Pulmonary artery endothelial cell (primary cell): Measurements from ENCODE around the gene IRAK2. TPM values are rescaled to one million over a fixed set of nuclear protein-coding genes. Genes with fewer than 3 reads are reported as not detected.
A peak's percentile ranks its signal among the peaks of the same experiment; 100 is the strongest.
"Not testable (repeated sequence)": the region's sequence is repeated elsewhere in the genome, so short reads cannot be mapped to it uniquely, and the experiment has no call there.

Experiments used
- DNase-seq: peaks from one replicate; pipeline ENCODE4 v3.0.0-alpha.2; 2011; ENCODE audit warnings: low read depth, low spot score
- total RNA-seq: library from RNA; depleted of rRNA; stranded (reverse); fragments of >200 nt; gene quantifications from 2 replicates; pipeline ENCODE4 v1.2.3, GENCODE V29; 2014

Gene IRAK2
- total RNA-seq, 1 donor from 2014 or later, result 29.4 TPM

DNA sequence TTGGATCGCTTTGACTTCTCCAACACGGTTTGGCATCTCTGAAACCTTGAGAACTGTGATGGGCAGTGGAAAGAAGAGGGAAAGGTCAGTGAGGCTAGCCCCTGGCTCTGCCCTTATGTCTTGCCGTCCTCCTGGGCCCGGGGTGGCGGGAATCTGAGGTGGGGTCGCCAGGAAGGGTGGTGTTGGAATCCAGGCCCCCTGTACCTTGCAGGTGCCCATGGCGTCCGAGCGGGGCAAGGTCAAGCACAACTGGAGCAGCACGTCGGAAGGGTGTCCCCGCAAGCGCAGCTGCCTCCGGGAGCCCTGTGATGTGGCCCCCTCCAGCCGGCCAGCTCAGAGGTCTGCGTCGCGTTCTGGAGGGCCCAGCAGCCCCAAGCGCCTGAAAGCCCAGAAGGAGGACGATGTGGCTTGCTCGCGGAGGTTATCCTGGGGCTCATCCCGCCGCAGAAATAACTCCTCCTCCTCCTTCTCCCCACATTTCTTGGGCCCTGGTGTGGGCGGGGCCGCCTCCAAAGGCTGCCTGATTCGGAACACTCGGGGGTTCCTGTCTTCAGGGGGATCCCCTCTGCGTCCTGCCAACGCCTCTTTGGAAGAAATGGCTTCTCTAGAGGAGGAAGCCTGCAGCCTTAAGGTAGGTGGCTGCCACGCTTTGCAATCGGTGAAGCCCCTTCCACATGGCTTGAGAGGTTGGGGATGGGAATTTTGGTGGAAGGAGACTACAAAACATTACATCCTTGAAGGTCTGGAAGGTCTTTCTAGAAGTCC lies 84.4 kb downstream of the IRAK2 start:
- no peak for DNase-seq

- DNase-seq, result no peak
Measured at GRCh38 chr3:10249833-10250232, 85.1 kb downstream of the IRAK2 start.

DNA sequence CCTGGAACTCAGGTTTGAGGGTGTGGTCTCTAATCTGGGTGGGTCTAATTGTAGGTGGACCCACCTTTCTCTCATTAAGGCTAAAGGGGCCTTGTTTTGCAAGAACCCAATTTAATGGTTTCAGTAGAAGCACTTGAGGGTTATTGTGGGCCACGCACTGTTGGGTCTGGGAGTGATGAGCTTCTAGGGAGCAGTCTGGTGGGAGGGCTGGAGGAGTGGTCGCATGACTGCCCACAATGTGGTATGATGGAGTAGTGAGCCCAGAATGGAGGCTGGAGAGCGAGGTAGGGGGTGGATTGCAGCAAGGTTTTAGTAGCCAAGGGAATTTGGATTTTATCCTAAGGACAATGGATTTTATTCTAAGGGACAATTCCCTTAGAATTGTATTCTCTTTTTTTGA lies 86.3 kb downstream of the IRAK2 start:
- no peak for DNase-seq

DNA sequence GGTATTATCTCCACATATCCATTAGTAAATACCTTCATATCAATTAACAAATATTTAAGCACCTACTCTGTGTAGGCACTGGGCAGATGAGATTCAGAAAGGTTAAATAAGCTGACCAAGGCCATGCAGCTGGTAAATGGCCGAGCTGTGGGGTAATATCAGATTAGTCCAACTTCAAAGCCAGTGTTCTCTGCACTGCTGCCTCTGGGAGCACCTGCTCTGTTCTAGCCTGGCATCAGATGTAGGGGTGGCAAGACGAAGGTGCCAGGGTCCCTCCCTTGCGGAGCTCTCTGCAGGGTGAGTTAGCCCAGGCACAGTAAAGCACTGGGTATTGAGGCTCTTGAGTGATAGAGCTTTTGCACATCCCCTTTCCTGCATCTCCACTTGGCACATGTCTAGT lies 89.0 kb downstream of the IRAK2 start:
- no peak for DNase-seq

DNA sequence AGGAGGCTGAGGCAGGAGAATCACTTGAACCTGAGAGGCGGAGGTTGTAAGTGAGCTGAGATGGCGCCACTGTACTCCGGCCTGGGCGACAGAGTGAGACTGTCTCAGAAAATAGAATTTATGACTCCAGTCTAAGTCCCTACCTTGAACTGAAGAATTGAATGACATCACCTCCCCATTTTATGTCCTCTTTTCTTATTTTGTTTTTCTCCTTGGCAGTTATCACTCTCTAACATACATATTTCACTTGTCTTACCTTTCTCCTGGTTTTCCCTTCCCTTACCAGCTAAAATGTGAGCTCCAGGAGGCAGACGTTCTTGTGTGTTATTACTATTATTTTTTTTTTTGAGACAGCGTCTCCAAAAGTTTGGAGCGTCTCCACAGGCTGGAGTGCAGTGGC lies 91.1 kb downstream of the IRAK2 start:
- DNase-seq, result no peak

GRCh38 chr3:10259036-10259435 lies 94.3 kb downstream of the IRAK2 start:
- DNase-seq, result no peak

DNA sequence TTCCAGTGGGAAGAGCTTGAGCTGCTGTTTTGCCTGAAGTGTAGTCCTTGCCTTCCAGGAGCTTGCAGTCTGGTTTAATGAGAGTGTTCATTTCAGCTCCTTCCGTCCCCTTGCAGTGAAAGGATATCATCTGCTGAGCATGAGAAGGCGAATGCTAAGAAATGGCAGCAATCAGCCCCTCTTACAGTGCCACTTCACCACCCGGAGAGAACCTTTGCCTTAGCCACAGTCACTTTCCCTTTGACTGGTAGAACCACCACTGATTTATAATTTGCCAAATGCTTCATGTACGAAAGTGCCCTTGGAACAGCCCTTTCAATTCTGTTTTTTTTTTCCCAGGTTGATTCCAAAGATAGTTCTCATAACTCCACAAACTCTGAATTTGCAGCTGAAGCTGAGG lies 95.1 kb downstream of the IRAK2 start:
- DNase-seq, result no peak

DNA sequence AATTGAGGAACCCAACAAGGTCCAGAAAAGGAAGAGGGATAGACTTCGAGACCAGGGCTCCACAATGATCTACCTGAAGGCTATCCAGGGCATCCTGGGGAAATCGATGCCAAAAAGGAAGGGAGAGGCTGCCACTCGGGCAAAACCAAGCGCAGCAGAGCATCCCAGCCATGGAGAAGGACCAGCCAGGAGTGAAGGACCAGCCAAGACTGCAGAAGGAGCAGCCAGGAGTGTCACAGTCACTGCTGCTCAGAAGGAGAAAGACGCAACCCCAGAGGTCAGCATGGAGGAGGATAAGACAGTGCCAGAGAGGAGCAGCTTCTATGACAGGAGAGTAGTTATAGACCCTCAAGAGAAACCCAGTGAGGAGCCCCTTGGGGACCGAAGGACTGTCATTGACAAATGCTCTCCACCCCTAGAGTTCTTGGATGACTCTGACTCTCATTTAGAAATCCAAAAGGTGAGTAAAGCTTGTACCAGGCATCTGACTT lies 95.5 kb downstream of the IRAK2 start:
- no peak for DNase-seq

GRCh38 chr3:10262027-10262426 lies 97.3 kb downstream of the IRAK2 start:
- no peak for DNase-seq

DNA sequence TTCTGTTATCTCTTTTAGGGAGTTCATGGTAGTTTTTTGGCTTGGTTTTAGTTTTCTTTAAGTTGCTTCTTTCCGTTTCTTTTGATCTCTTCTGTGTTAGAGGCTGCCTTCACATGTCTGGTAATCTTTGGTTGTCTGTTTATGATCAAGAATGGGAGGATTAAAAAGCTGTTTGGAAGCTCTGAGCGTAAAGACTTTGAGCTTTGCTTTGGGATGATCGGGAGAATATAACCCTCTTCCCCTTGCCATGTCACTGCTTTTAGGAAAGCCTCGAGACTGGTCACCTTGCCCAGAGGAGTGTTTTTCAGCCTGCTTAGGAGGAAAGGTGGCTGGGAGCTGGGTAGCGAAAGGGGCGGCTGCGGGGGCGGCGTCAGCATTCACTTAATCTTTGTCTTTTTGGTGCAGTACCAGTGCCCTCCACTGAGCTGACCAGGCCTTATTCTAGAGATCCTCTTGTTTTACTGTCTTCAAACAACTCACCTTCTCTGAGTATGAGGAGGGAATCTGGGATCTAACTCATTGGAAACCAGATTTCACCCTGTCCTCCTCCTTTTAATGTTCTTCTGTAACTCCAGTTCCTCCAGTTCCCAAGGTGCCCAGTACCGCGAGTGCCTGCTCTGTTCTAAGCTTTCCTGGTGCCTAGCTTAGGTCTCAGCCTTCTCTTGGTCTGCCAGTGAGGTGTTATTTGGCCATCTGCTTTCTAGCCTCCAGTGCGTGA lies 99.1 kb downstream of the IRAK2 start:
- DNase-seq, result no peak

DNA sequence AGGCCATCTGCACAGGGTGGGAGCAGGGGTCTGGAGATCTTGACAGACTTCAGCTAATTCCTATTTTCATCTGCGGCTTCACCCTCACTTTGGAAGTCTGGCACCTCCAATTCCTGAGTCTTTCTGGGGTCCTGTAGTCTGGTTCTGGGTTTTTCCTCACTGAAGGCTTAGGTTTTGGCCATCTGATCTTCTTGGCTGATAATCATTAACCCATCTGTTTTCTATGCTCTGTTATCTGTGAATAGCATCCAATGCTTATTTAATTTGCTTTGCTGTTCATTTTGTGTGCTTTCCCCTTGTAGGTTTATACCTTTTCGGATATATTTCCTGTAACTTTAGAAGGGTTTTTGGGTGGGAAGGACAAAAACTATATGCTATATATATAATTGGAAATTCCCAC lies 101.1 kb downstream of the IRAK2 start:
- no peak for DNase-seq

DNA sequence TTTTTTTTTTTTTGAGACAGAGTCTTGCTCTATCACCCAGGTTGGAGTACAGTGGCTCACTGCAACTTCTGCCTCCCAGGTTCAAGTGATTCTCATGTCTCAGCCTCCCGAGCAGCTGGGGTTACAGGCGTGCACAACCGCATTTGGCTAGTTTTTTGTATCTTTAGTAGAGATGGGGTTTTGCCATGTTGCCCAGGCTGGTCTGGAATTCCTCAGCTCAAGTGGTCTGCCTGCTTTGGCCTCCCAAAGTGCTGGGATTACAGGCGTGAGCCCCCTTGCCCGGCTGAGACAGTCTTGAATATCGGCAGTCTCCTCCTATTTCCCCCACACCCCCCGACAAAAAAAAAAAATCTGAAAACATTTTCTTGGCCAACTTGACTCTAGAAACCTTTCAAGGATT lies 102.2 kb downstream of the IRAK2 start:
- not testable (repeated sequence) for DNase-seq

GRCh38 chr3:10268116-10268515 lies 103.4 kb downstream of the IRAK2 start:
- peak; percentile 15 for DNase-seq

DNA sequence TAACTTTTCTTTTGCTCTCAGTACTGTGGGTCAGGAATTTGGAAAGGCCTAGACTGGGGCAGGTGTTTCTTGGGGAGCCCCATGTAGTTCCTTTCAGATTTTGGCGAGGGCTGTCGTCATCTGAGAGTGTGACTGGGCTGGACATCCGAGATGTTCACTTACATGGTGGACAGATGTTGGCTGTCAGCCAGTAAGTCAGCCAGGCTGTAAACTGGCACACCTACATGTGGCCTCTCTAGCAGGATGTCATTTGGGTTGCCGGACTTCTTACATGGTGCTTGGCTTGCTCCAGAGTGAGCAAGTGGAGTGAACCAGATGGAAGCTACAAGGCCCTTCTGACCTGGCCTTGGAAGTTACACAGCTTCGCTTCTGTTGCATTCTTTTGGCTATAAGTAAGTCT lies 104.2 kb downstream of the IRAK2 start:
- DNase-seq, result no peak

DNA sequence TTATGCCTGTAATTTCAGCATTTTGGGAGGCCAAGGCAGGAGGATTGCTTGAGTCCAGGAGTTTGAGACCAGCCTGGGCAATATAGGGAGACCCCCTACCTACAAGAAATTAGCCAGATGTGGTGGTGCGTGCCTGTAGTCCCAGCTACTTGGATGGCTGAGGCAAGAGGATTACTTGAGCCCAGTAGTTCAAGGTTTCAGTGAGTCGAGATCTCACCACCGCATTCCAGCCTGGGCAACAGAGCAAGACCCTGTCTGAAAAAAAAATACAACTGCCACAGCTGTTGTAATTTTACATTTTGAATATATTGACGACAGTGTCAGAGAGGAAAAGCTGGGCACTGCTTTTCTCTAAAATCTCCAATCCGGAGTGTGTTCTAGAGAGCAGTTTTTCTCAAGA lies 104.7 kb downstream of the IRAK2 start:
- DNase-seq, result no peak

DNA sequence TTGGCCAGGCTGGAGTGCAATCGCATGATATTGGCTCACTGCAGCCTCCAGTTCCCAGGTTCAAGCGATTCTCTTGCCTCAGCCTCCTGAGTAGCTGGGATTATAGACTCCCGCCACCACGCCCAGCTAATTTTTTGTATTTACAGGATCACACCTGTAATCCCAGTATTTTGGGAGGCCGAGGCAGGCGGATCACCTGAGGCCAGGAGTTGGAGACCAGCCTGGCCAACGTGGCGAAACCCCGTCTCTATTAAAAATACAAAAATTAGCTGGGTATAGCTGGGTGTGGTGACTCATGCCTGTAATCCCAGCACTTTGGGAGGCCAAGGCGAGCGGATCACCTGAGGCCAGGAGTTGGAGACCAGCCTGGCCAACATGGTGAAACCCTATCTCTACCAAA lies 107.8 kb downstream of the IRAK2 start:
- not testable (repeated sequence) for DNase-seq

DNA sequence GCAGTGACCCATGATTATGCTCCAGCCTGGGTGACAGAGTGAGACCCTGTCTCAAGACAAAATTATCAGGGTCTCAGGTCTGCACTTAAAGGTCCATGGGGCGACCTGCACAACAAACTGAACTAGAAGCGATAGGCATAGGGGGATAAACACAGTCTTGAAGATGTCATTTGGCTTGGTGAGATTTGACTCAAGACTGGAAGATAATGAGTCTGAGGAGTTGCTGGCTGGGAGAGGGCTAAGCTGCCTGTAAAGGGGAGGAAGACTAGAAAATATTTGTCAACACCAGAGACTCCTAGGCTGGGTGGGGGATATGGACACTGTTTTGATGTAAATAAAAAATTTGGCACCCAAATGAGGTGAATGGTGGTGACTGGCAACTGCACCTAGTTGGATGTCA lies 108.3 kb downstream of the IRAK2 start:
- DNase-seq, result no peak

- no peak for DNase-seq
Measured at GRCh38 chr3:10273702-10274305, 109.1 kb downstream of the IRAK2 start.

DNA sequence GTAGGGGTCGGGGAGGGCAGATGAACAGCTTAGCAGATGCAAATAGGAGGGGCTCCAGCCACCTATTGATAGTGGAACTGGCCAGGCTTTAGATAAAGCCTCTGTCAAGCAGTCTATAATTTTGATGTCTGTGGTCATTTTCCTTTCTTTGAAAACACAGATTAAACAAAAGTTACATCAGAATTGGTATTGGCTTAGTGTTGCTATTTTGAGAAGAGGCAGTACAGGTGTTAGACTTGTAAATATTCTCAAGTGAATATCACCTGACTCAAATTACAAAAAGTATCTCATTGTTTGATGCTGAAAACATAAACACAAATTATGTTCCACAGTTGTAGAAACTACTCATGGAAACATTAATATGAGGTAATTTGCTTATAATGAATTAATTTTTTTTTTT lies 109.9 kb downstream of the IRAK2 start:
- DNase-seq, result no peak

DNA sequence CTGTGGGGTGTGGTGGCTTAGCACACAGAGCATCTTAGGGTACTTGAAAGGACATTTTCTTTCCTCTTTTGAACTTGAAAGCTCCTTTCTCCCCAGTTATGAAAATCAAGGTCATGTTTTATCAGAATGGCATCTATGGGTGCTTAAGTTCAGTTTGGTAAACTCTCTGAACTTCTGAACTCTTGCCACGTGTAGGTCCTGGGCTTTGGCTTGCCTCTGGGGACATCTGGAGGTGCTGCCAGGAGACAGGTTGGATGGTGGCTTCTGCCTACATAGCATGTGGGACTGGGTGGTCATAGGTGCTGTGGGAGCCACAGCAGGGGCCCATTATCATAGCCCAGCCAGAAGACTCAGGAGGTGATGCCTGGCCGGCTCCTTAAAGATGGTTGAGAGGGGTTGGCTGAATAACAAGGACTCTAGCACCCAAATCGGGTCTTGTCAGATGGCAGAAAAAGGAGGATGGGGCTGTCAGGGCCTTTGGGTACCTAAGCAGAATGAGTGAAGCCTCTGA lies 112.5 kb downstream of the IRAK2 start:
- no peak for DNase-seq

- DNase-seq, result no peak
Measured at GRCh38 chr3:10278501-10278900, 113.8 kb downstream of the IRAK2 start.
